ENCODE measurements around the gene AIF1L. TPM values are rescaled to one million over a fixed set of nuclear protein-coding genes. Genes with fewer than 3 reads are reported as not detected.

Gene AIF1L
- total RNA-seq, 2 donors from 2014 or later, result 0.53 to 0.89 TPM

- ATAC-seq (replicated peaks in 1 of 2) (no peak), DNase-seq (no peak)
- H3K9me3 Mint-ChIP-seq, result no peaks in the 10 kb centered on the region
- no peaks in the 10 kb centered on the region for H3K36me3 Mint-ChIP-seq (ENCODE audit: insufficient read depth in 2 of 2)
- no peaks in the 10 kb centered on the region for H3K4me1 Mint-ChIP-seq (ENCODE audit: low read depth)
- no peak overlapping the region for H3K4me3 Mint-ChIP-seq
- no peak overlapping the region for H3K27ac Mint-ChIP-seq
- H3K27me3 Mint-ChIP-seq (ENCODE audit: low read depth), result peaks cover 5% of the 10 kb centered on the region
These were observed 30.7 kb upstream of the AIF1L start for GRCh38 chr9:131065599-131065998.

GRCh38 chr9:131067625-131068024, 28.7 kb upstream of the AIF1L start:
- H3K27ac Mint-ChIP-seq, result no peak overlapping the region
- H3K27me3 Mint-ChIP-seq (ENCODE audit: low read depth), result peaks cover 5% of the 10 kb centered on the region
- ATAC-seq (replicated peaks in 1 of 2) (no peak), DNase-seq (no peak)
- no peak overlapping the region for H3K4me3 Mint-ChIP-seq
- H3K36me3 Mint-ChIP-seq (ENCODE audit: insufficient read depth in 2 of 2), result no peaks in the 10 kb centered on the region
- no peaks in the 10 kb centered on the region for H3K9me3 Mint-ChIP-seq
- no peaks in the 10 kb centered on the region for H3K4me1 Mint-ChIP-seq (ENCODE audit: low read depth)

- ATAC-seq (replicated peaks in 1 of 2) (no peak), DNase-seq (no peak)
- Mint-ChIP-seq H3K4me1 (ENCODE audit: low read depth) (no peaks in the 10 kb centered on the region), H3K9me3 (no peaks in the 10 kb centered on the region), H3K4me3 (no peak overlapping the region), H3K36me3 (ENCODE audit: insufficient read depth in 2 of 2) (no peaks in the 10 kb centered on the region), H3K27me3 (ENCODE audit: low read depth) (peaks cover 5% of the 10 kb centered on the region), H3K27ac (no peak overlapping the region)
These were observed 28.1 kb upstream of the AIF1L start for GRCh38 chr9:131068076-131068816.

DNA sequence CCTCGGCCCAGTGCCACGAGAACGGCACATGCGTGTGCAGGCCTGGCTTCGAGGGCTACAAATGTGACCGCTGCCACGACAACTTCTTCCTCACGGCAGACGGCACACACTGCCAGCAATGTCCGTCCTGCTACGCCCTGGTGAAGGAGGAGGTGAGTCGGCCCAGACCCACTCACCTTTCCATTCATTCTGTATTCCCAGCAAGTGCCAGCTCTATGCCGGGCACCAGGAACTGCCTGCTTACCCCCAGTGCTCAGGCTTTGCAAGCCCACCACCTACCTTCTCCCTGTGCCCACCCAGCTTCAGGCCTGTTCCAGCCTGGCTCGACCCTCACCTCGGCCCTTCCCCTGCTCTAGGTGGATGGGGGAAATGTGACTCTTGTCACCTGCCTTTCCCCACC, 26.6 kb upstream of the AIF1L start:
- H3K36me3 Mint-ChIP-seq (ENCODE audit: insufficient read depth in 2 of 2), result no peaks in the 10 kb centered on the region
- H3K9me3 Mint-ChIP-seq, result no peaks in the 10 kb centered on the region
- no peak overlapping the region for H3K4me3 Mint-ChIP-seq
- no peak overlapping the region for H3K27ac Mint-ChIP-seq
- peaks cover 5% of the 10 kb centered on the region for H3K27me3 Mint-ChIP-seq (ENCODE audit: low read depth)
- ATAC-seq (replicated peaks in 1 of 2), result no peak
- H3K4me1 Mint-ChIP-seq (ENCODE audit: low read depth), result no peaks in the 10 kb centered on the region
- DNase-seq, result no peak

- no peak for DNase-seq
- H3K4me1 Mint-ChIP-seq (ENCODE audit: low read depth), result no peaks in the 10 kb centered on the region
- H3K36me3 Mint-ChIP-seq (ENCODE audit: insufficient read depth in 2 of 2), result no peaks in the 10 kb centered on the region
- no peak overlapping the region for H3K27ac Mint-ChIP-seq
- H3K27me3 Mint-ChIP-seq (ENCODE audit: low read depth), result no peaks in the 10 kb centered on the region
- no peaks in the 10 kb centered on the region for H3K9me3 Mint-ChIP-seq
- no peak overlapping the region for H3K4me3 Mint-ChIP-seq
- no peak for ATAC-seq (replicated peaks in 1 of 2)
These were observed 24.0 kb upstream of the AIF1L start for GRCh38 chr9:131072107-131072870.

GRCh38 chr9:131072871-131073237, 23.5 kb upstream of the AIF1L start:
- ATAC-seq (replicated peaks in 1 of 2), result no peak

DNA sequence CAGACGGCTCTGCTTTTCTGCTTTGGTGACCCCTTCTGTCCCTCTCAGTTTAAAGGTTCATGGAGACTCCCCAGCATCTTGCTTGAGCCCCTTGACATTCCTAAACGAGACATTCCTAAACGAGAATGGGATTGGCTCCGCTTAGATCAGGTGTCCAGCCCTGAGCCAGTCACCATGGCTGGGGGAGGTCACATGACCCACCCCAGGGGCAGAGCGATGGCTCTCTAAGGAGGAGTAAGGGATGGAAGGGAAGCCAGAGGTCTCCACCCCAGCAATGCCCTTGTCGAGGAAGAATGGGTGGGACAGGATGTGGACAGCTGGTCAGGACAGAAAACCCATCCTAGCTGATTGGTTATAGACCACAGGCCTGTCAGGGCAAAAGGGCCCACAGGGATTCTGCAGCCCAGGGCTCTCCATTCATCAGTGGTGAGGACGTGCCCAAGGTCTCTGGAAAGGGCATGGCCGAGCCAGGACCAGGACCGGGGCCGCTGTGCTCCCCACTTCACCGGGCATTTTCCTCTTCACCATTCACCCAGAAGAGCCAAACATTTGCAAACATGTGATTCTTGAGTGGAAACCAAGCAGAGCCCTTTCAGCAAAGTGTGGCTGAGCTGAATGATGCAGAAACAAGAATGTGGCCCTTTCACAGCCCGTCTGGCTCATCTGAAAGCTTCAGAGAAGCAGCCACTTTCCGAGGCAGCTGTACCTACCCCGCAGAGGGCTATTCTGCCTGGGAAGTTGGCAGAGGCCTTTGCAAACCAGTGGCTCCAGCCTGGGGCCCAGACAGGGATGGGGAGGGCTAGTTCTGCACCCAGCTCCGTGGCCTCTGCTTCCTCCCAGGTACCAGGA, 19.8 kb upstream of the AIF1L start:
- DNase-seq, result no peak

More at GRCh38 chr9:131072871-131073237, 23.5 kb upstream of the AIF1L start:
- Mint-ChIP-seq H3K36me3 (ENCODE audit: insufficient read depth in 2 of 2) (no peaks in the 10 kb centered on the region), H3K27me3 (ENCODE audit: low read depth) (no peaks in the 10 kb centered on the region), H3K27ac (no peak overlapping the region), H3K4me3 (no peak overlapping the region), H3K4me1 (ENCODE audit: low read depth) (no peaks in the 10 kb centered on the region), H3K9me3 (no peaks in the 10 kb centered on the region)
- DNase-seq, result no peak

GRCh38 chr9:131078427-131079366, 17.6 kb upstream of the AIF1L start:
- Mint-ChIP-seq H3K9me3 (no peaks in the 10 kb centered on the region), H3K27ac (no peak overlapping the region), H3K27me3 (ENCODE audit: low read depth) (no peaks in the 10 kb centered on the region), H3K4me1 (ENCODE audit: low read depth) (no peaks in the 10 kb centered on the region), H3K36me3 (ENCODE audit: insufficient read depth in 2 of 2) (no peaks in the 10 kb centered on the region), H3K4me3 (no peak overlapping the region)
- DNase-seq, result no peak
- ATAC-seq (replicated peaks in 1 of 2), result no peak

More for the DNA sequence above, 19.8 kb upstream of the AIF1L start:
- H3K27ac Mint-ChIP-seq, result no peak overlapping the region
- no peaks in the 10 kb centered on the region for H3K27me3 Mint-ChIP-seq (ENCODE audit: low read depth)
- H3K4me3 Mint-ChIP-seq, result no peak overlapping the region
- H3K36me3 Mint-ChIP-seq (ENCODE audit: insufficient read depth in 2 of 2), result no peaks in the 10 kb centered on the region
- ATAC-seq (replicated peaks in 1 of 2), result no peak
- no peaks in the 10 kb centered on the region for H3K4me1 Mint-ChIP-seq (ENCODE audit: low read depth)
- no peaks in the 10 kb centered on the region for H3K9me3 Mint-ChIP-seq

GRCh38 chr9:131080589-131080988, 15.7 kb upstream of the AIF1L start:
- no peak for ATAC-seq (replicated peaks in 1 of 2)
- no peaks in the 10 kb centered on the region for H3K36me3 Mint-ChIP-seq (ENCODE audit: insufficient read depth in 2 of 2)
- no peak overlapping the region for H3K4me3 Mint-ChIP-seq
- no peaks in the 10 kb centered on the region for H3K27me3 Mint-ChIP-seq (ENCODE audit: low read depth)
- DNase-seq, result no peak
- no peaks in the 10 kb centered on the region for H3K9me3 Mint-ChIP-seq
- no peaks in the 10 kb centered on the region for H3K4me1 Mint-ChIP-seq (ENCODE audit: low read depth)
- no peak overlapping the region for H3K27ac Mint-ChIP-seq

- H3K4me3 Mint-ChIP-seq, result no peak overlapping the region
- no peaks in the 10 kb centered on the region for H3K27me3 Mint-ChIP-seq (ENCODE audit: low read depth)
- no peaks in the 10 kb centered on the region for H3K36me3 Mint-ChIP-seq (ENCODE audit: insufficient read depth in 2 of 2)
- no peaks in the 10 kb centered on the region for H3K9me3 Mint-ChIP-seq
- no peaks in the 10 kb centered on the region for H3K4me1 Mint-ChIP-seq (ENCODE audit: low read depth)
- DNase-seq, result no peak
- no peak for ATAC-seq (replicated peaks in 1 of 2)
- no peak overlapping the region for H3K27ac Mint-ChIP-seq
These were observed 14.5 kb upstream of the AIF1L start for GRCh38 chr9:131081868-131082267.

DNA sequence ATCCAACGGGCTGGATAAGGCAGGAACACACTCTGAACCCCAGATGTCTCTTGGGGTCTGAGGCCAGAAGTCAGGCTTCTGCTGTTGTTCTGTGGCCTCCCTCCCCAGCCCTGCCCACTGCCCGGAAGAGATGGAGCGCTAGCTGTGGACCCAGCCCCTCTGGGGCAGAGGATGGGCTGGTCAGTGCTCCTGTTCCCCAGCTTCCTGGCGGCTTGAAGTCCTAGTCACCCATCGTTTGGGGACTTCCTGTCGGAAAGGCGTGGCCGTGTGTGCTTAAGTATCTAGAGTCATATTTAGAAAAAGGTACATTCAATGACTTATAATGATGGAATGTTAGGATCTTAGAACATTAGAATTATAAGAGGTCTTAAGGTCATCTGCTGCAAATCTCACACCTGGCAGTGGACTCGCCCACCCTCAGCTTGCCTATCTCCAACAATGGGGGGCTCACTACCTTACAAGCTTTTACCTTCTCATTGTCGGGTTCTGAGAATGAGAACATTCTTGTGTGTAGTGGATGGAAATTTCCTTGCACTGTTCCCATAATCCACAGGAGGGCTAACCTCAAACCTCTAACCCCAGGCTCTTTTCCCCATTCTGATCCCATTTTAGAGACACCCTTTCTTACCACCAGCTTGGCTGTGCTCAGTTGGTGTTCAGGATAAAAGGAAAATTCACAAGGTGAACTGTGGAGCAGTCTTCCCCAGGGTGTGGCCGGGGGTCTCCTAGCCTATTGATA, 13.4 kb upstream of the AIF1L start:
- no peak for ATAC-seq (replicated peaks in 1 of 2)
- H3K27ac Mint-ChIP-seq, result no peak overlapping the region

More for the DNA sequence above, 13.4 kb upstream of the AIF1L start:
- no peaks in the 10 kb centered on the region for H3K27me3 Mint-ChIP-seq (ENCODE audit: low read depth)
- H3K4me1 Mint-ChIP-seq (ENCODE audit: low read depth), result no peaks in the 10 kb centered on the region
- no peaks in the 10 kb centered on the region for H3K9me3 Mint-ChIP-seq
- no peaks in the 10 kb centered on the region for H3K36me3 Mint-ChIP-seq (ENCODE audit: insufficient read depth in 2 of 2)
- no peak overlapping the region for H3K4me3 Mint-ChIP-seq
- DNase-seq, result no peak
